CD4-positive, alpha-beta memory T cell (primary cell): ENCODE measurements around the gene VLDLR. TPM values are rescaled to one million over a fixed set of nuclear protein-coding genes. Genes with fewer than 3 reads are reported as not detected.

Experiments
- CTCF ChIA-PET: fragments of 350-600 bp; sonication (Branson Sonifier 250); formaldehyde crosslinking; loops from one replicate; lab custom pipeline; 2021; ENCODE audit warnings: inconsistent platforms; ENCODE audit not compliant: partially characterized antibody; lab: Charles Lee
- POLR2A ChIA-PET: fragments of 350-600 bp; sonication (Branson Sonifier 250); formaldehyde crosslinking; loops from one replicate; lab custom pipeline; 2021; ENCODE audit not compliant: partially characterized antibody; lab: Charles Lee
- DNase-seq, 5 donors: peaks; one replicate each; pipeline versions ENCODE4 v3.0.0 to v3.0.0-alpha.2; 2020 to 2022; ENCODE audit warnings: mixed read lengths in 1 of 5
- H3K27ac ChIP-seq: one replicate; pipeline ENCODE4 v1.7.0; 2013; ENCODE audit warnings: low read depth, low read length
- H3K27me3 ChIP-seq: 2 replicates; pipeline ENCODE4 v1.7.0; 2013; ENCODE audit warnings: mild to moderate bottlenecking, low read length, moderate library complexity; ENCODE audit not compliant: insufficient read depth
- H3K36me3 ChIP-seq: 2 replicates; pipeline ENCODE4 v1.7.0; 2013; ENCODE audit warnings: mild to moderate bottlenecking, low read length, moderate library complexity; ENCODE audit not compliant: insufficient read depth
- H3K4me1 ChIP-seq: 2 replicates; pipeline ENCODE4 v1.7.0; 2013; ENCODE audit warnings: mild to moderate bottlenecking, low read length, moderate library complexity; ENCODE audit not compliant: insufficient read depth
- H3K4me3 ChIP-seq, 2 donors: one replicate each; pipeline ENCODE4 v1.7.0; 2013; ENCODE audit warnings: low read length in 2 of 2, mild to moderate bottlenecking in 1 of 2
- H3K9me3 ChIP-seq, 2 donors: one replicate each; pipeline ENCODE4 v1.7.0; 2013; ENCODE audit warnings: low read length in 2 of 2, control low read depth in 1 of 2; ENCODE audit not compliant: control insufficient read depth in 1 of 2
- H3K27ac Mint-ChIP-seq, 7 donors: one replicate each; pipeline ENCODE4 v1.8.0; 2020 to 2021; ENCODE audit warnings: mixed read lengths in 7 of 7, mild to moderate bottlenecking in 6 of 7, inconsistent platforms in 3 of 7, moderate library complexity in 3 of 7
- H3K27me3 Mint-ChIP-seq, 2 donors: one replicate each; pipeline ENCODE4 v1.8.0; 2020 to 2021; ENCODE audit warnings: mixed read lengths in 2 of 2
- H3K36me3 Mint-ChIP-seq, 2 donors: one replicate each; pipeline ENCODE4 v1.8.0; 2020 to 2021; ENCODE audit warnings: mixed read lengths in 2 of 2, inconsistent platforms in 1 of 2, mild to moderate bottlenecking in 1 of 2
- H3K4me1 Mint-ChIP-seq, 4 donors: one replicate each; pipeline ENCODE4 v1.8.0; 2020 to 2021; ENCODE audit warnings: mixed read lengths in 4 of 4, mild to moderate bottlenecking in 1 of 4
- H3K4me3 Mint-ChIP-seq, 8 donors: one replicate each; pipeline ENCODE4 v1.8.0; 2020 to 2021; ENCODE audit warnings: mixed read lengths in 8 of 8, mild to moderate bottlenecking in 7 of 8, moderate library complexity in 6 of 8, inconsistent platforms in 3 of 8
- H3K9me3 Mint-ChIP-seq, 8 donors: one replicate each; pipeline ENCODE4 v1.8.0; 2020 to 2021; ENCODE audit warnings: mixed read lengths in 8 of 8, mild to moderate bottlenecking in 5 of 8, inconsistent platforms in 3 of 8, moderate library complexity in 1 of 8
- intact Hi-C: fragments of 100-400 bp; cut with micrococcal nuclease; formaldehyde crosslinking; loops from one replicate; pipeline ENCODE4 v1.15.1; 2023
- polyA plus RNA-seq, 2 donors: library from polyadenylated mRNA; unstranded; fragments of 300-500 nt; fragmentation: Illumina TruSeq; gene quantifications; one replicate each; pipeline ENCODE4 v1.2.3, GENCODE V29; 2021
- total RNA-seq, 2 experiments: library from RNA; stranded (reverse); gene quantifications; one replicate each; pipeline ENCODE4 v1.2.3, GENCODE V29; 2021

VLDLR gene
- total and polyA plus RNA-seq, 4 experiments from 2014 or later = 0.07 to 0.50 (median 0.26) TPM

DNA sequence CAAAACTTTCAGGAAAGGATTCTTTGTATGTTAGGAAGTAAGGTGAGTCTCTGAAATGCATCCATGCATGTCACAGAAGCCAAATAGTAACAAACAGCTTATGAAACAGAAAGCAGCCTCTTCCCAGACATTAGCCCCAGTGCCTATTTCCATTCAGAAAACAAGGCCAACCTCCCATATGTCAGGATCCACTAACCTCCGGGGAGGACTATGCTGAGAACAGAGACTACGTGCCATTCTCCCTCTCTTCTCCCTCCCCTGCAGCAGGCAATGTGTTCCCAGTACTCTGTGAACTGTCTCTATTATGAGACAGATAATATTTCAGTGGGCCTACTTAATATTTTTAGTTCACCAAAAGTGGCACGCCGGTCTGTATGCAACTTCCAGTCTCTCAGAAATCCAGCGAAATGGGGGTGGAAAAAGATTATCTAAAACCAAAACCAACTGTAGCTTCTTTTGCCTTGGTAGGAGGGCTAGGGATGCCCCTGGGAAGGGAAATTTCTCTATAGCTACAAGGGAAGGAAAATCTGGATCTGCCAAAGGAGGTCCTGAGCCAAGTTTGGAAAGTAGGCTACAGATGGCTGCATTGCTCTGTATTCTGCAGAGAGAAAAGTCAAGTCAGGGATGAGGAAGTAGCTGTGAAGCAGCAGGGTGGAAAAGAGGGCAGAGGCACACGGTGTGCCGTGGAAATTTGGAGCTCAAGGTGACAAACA, 42.0 kb downstream of the VLDLR start:
- CTCF ChIA-PET = interaction anchor here (1.2 kb wide), 1 partner anchor 15 kb away, joined by 3 read pairs; no protein-coding TSS in a partner anchor
- H3K27me3 Mint-ChIP-seq = peaks cover 0 to 1% of the 10 kb centered on the region in 2 donors

DNA sequence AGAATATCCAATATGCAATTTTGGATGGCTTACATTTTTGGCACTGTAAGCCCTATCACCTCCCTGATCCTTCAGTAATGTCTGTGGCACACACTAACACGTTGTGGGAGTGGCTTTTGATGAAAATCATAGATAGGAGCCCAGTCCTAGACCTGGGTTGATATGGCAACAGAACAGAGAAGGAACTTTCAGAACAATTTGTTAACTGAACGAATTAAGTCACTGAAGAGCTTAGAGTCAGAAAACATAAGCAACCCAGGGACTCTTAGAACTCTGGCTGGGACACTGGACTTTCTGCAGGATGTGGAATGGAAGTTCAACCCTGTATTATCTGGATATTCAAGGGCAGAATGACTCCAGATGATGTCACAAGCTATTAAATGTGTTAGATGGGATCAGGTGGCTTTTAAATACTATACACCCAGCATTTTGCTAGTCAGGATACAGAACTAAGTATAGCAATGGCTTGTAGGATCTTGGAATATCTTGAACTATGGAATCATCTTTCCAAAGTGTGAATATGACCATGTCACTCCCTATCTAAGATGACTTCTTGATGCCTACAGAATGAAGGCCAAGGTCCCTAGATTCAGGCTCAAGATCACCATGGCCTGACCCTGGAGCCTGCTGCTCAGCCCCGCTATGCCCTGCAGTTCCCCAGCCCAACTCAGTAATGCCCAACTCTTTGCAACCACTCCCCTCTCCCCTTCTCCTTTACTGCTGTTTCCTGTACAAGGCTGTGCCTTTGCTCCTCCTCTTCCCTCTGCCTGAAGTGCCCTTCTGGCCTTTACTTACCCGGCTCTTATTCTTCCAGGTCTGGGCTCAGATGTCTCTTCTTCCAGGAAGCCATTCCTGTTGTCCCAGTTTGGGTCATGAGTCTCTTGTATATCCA, 42.8 kb downstream of the VLDLR start:
- POLR2A ChIA-PET = no interaction called here

More for the DNA sequence above, 42.0 kb downstream of the VLDLR start:
- H3K27ac Mint-ChIP-seq = no peak overlapping the region
- peaks cover 0 to 9% of the 10 kb centered on the region in 2 donors for H3K36me3 Mint-ChIP-seq
- DNase-seq = no peak
- no peak overlapping the region for H3K4me3 Mint-ChIP-seq
- H3K4me1 Mint-ChIP-seq = no peaks in the 10 kb centered on the region
- no peaks in the 10 kb centered on the region for H3K4me1 ChIP-seq
- POLR2A ChIA-PET = no interaction called here
- no peaks in the 10 kb centered on the region for H3K36me3 ChIP-seq
- intact Hi-C loops = no loop called here
- no peaks in the 10 kb centered on the region for H3K9me3 Mint-ChIP-seq
- H3K4me3 ChIP-seq = no peak overlapping the region
- no peaks in the 10 kb centered on the region for H3K27me3 ChIP-seq
- H3K27ac ChIP-seq = no peak overlapping the region
- no peaks in the 10 kb centered on the region for H3K9me3 ChIP-seq

DNA sequence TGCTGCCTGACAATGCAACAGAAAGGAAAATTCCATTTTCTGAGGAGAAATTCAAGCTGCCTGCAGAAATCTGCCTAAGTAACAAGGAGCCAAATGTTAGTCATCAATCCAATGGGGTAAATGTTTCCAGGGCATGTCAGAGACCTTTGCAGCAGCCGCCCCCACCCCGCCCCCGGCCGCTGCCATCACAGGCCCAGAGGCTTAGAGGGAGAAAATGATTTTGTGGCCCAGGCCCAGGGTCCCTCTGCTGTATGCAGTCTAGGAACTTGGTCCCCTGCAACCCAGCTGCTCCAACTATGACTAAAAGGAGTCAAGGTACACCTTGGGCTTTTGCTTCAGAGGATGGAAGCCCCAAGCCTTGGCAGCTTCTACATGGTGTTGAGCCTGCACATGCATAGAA, 45.0 kb downstream of the VLDLR start:
- Histone ChIP-seq H3K4me3 (no peak overlapping the region), H3K36me3 (no peaks in the 10 kb centered on the region), H3K27ac (no peak overlapping the region), H3K27me3 (no peaks in the 10 kb centered on the region), H3K4me1 (no peaks in the 10 kb centered on the region), H3K9me3 (no peaks in the 10 kb centered on the region)
- peaks cover 0 to 9% of the 10 kb centered on the region in 2 donors for H3K36me3 Mint-ChIP-seq
- DNase-seq = no peak
- H3K4me1 Mint-ChIP-seq = no peaks in the 10 kb centered on the region
- POLR2A ChIA-PET = no interaction called here
- intact Hi-C loops = no loop called here
- H3K9me3 Mint-ChIP-seq = no peaks in the 10 kb centered on the region
- CTCF ChIA-PET = no interaction called here
- no peak overlapping the region for H3K27ac Mint-ChIP-seq
- no peak overlapping the region for H3K4me3 Mint-ChIP-seq
- peaks cover 0 to 1% of the 10 kb centered on the region in 2 donors for H3K27me3 Mint-ChIP-seq

More for the DNA sequence above, 42.8 kb downstream of the VLDLR start:
- Mint-ChIP-seq H3K27ac (peak overlapping the region in 1 of 7 donors; percentile 13), H3K27me3 (peaks cover 0 to 1% of the 10 kb centered on the region in 2 donors), H3K9me3 (no peaks in the 10 kb centered on the region), H3K4me3 (no peak overlapping the region), H3K4me1 (no peaks in the 10 kb centered on the region), H3K36me3 (peaks cover 0 to 9% of the 10 kb centered on the region in 2 donors)
- intact Hi-C loops = no loop called here
- Histone ChIP-seq H3K27me3 (no peaks in the 10 kb centered on the region), H3K4me1 (no peaks in the 10 kb centered on the region), H3K9me3 (no peaks in the 10 kb centered on the region), H3K36me3 (no peaks in the 10 kb centered on the region), H3K4me3 (no peak overlapping the region), H3K27ac (no peak overlapping the region)
- DNase-seq = no peak
- CTCF ChIA-PET = interaction anchor here (1.2 kb wide), 1 partner anchor 16 kb away, joined by 3 read pairs; no protein-coding TSS in a partner anchor

DNA sequence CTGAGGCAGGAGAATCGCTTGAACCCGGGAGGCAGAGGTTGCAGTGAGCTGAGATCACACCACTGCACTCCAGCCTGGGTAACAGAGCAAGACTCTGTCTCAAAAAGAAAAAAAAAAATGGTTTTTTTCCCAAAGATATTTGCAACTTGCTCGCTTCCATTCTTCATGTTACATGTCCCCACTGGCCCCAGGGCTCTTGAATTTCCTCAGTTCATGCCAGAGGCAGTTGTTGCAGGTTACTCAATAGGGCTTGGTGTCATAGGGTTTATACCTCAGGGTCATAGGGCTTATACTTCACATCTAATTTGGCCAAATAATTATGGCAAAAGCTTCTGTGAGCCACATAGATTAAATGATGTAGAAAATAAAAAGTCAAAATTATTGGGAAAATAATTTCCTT, 51.6 kb downstream of the VLDLR start:
- H3K4me3 ChIP-seq = no peak overlapping the region
- no peaks in the 10 kb centered on the region for H3K9me3 ChIP-seq
- H3K4me3 Mint-ChIP-seq = no peak overlapping the region
- no peaks in the 10 kb centered on the region for H3K4me1 Mint-ChIP-seq
- no peak overlapping the region for H3K27ac ChIP-seq
- ChIA-PET POLR2A (no interaction called here), CTCF (no interaction called here)
- no peak for DNase-seq
- H3K9me3 Mint-ChIP-seq = no peaks in the 10 kb centered on the region
- no peak overlapping the region for H3K27ac Mint-ChIP-seq
- no peaks in the 10 kb centered on the region for H3K27me3 Mint-ChIP-seq
- no peaks in the 10 kb centered on the region for H3K27me3 ChIP-seq
- intact Hi-C loops = no loop called here
- H3K36me3 Mint-ChIP-seq = no peaks in the 10 kb centered on the region
- no peaks in the 10 kb centered on the region for H3K36me3 ChIP-seq
- no peaks in the 10 kb centered on the region for H3K4me1 ChIP-seq

DNA sequence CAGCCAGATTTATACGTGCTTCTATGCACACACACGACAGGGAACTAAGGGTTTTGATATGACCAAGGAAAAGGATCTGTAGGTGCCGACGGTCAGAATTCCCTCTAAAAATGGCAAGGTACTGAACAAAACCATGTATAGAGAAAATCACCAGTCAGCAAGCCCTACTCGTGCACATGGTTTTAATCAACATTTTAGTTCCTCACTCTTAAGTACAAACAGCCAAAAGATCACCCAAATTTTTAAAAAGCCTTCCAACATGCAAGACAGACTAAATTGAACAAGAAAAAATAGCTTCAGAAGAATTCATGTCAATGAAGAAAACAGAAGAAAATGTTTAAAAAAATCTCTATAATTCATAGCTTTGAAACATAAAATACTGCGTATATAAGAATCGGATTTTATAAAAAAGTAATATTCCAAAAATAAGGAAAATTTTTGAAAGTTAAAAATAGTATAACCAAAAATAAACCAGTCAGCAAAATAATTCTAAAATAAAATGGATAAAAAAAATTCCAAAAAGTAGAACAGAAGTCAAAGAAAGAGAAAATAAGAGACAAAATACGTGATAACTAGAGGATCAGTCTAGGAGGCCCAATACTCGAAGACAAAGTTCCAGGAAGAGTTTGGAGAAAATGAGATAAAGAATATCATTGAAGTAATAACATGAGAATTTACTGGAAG, 52.7 kb downstream of the VLDLR start:
- Histone ChIP-seq H3K27me3 (no peaks in the 10 kb centered on the region), H3K9me3 (no peaks in the 10 kb centered on the region), H3K27ac (no peak overlapping the region), H3K36me3 (no peaks in the 10 kb centered on the region), H3K4me1 (no peaks in the 10 kb centered on the region), H3K4me3 (no peak overlapping the region)
- no peak for DNase-seq
- H3K27me3 Mint-ChIP-seq = no peaks in the 10 kb centered on the region
- no peak overlapping the region for H3K27ac Mint-ChIP-seq
- CTCF ChIA-PET = no interaction called here
- H3K4me1 Mint-ChIP-seq = no peaks in the 10 kb centered on the region
- H3K9me3 Mint-ChIP-seq = no peaks in the 10 kb centered on the region
- POLR2A ChIA-PET = no interaction called here
- H3K4me3 Mint-ChIP-seq = no peak overlapping the region
- no peaks in the 10 kb centered on the region for H3K36me3 Mint-ChIP-seq
- intact Hi-C loops = no loop called here

DNA sequence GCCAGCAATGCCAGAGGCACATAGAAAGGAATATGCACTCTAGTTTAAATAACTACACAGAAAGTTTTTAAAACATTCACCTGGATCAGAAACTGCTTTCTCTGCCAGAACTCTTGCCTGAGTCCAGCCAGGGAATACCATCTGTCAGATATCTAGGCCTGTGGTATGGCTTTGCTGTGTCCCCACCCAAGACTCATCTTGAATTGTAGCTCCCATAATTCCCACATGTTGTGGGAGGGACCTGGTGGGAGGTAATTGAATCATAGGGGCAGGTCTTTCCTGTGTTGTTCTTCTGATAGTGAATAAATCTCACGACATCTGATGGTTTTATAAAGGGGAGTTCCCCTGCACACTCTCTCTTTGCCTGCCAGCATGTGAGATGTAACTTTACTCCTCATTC, 54.2 kb downstream of the VLDLR start:
- no peaks in the 10 kb centered on the region for H3K36me3 Mint-ChIP-seq
- H3K27ac Mint-ChIP-seq = no peak overlapping the region
- DNase-seq = no peak
- H3K4me3 ChIP-seq = no peak overlapping the region
- H3K4me1 Mint-ChIP-seq = no peaks in the 10 kb centered on the region
- no peaks in the 10 kb centered on the region for H3K9me3 Mint-ChIP-seq
- no peaks in the 10 kb centered on the region for H3K4me1 ChIP-seq
- H3K4me3 Mint-ChIP-seq = no peak overlapping the region
- intact Hi-C loops = no loop called here
- no peaks in the 10 kb centered on the region for H3K36me3 ChIP-seq
- H3K27me3 ChIP-seq = no peaks in the 10 kb centered on the region
- H3K27ac ChIP-seq = no peak overlapping the region
- POLR2A ChIA-PET = no interaction called here
- H3K9me3 ChIP-seq = no peaks in the 10 kb centered on the region
- CTCF ChIA-PET = no interaction called here
- no peaks in the 10 kb centered on the region for H3K27me3 Mint-ChIP-seq

DNA sequence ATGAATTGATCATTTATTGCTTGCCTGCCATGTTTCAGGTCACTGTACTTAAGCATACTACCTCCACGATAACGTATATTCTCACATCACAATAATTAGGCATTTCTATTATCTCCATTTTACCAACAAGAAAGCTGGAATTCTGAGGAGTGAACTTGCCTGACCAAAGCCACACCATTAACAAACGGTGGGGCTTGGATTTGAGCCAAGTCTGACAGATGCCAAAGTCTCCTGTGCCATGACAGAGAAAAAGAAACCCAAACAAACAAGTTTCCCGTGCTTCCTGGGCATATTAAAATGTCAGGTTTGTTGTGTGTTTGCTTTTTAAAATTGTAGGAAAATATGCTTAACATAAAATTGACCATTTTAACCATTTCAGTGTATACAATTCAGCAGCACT, 54.9 kb downstream of the VLDLR start:
- ChIA-PET CTCF (no interaction called here), POLR2A (no interaction called here)
- Histone ChIP-seq H3K36me3 (no peaks in the 10 kb centered on the region), H3K4me1 (no peaks in the 10 kb centered on the region), H3K27ac (no peak overlapping the region), H3K27me3 (no peaks in the 10 kb centered on the region), H3K9me3 (no peaks in the 10 kb centered on the region), H3K4me3 (no peak overlapping the region)
- no peak for DNase-seq
- no peak overlapping the region for H3K27ac Mint-ChIP-seq
- intact Hi-C loops = no loop called here
- no peaks in the 10 kb centered on the region for H3K36me3 Mint-ChIP-seq
- peaks cover 0 to 2% of the 10 kb centered on the region in 2 donors for H3K27me3 Mint-ChIP-seq
- no peak overlapping the region for H3K4me3 Mint-ChIP-seq
- no peaks in the 10 kb centered on the region for H3K4me1 Mint-ChIP-seq
- H3K9me3 Mint-ChIP-seq = no peaks in the 10 kb centered on the region
